Activated CD8-positive, alpha-beta memory T cell treated with anti-CD3 and anti-CD28 coated beads for 24 hours (primary cell): ENCODE data around the gene ANGPTL5.
"Not testable (repeated sequence)": the region's sequence is repeated elsewhere in the genome, so short reads cannot be mapped to it uniquely, and the experiment has no call there.

Experiments used
- DNase-seq: peaks from one replicate; pipeline ENCODE4 v3.0.0-alpha.2; 2020

ANGPTL5 gene

GRCh38 chr11:101916422-101916821, at the start of gene ANGPTL5:
TSS of gene ANGPTL5 (minus strand) at chr11:101916522. CDS start at chr11:101907909, 8,613 bp downstream.
- no peak for DNase-seq

GRCh38 chr11:101964200-101964599, 47.9 kb upstream of the ANGPTL5 start:
- DNase-seq: not testable (repeated sequence)

GRCh38 chr11:101960231-101960630, 43.9 kb upstream of the ANGPTL5 start:
- no peak for DNase-seq

- DNase-seq: no peak
These were observed 39.4 kb upstream of the ANGPTL5 start for GRCh38 chr11:101955701-101956100.

GRCh38 chr11:101955278-101955677, 39.0 kb upstream of the ANGPTL5 start:
- DNase-seq: no peak

GRCh38 chr11:101949680-101950220, 33.4 kb upstream of the ANGPTL5 start:
- no peak for DNase-seq

GRCh38 chr11:101945448-101945847, 29.1 kb upstream of the ANGPTL5 start:
- DNase-seq: no peak

- DNase-seq: no peak
These were observed 28.6 kb upstream of the ANGPTL5 start for GRCh38 chr11:101944923-101945322.

- DNase-seq: no peak
These were observed 24.7 kb upstream of the ANGPTL5 start for GRCh38 chr11:101940901-101941520.

- DNase-seq: no peak
These were observed 15.4 kb upstream of the ANGPTL5 start for GRCh38 chr11:101931692-101932091.

- DNase-seq: no peak
These were observed 13.1 kb upstream of the ANGPTL5 start for GRCh38 chr11:101929294-101929915.

- no peak for DNase-seq
These were observed 7.2 kb upstream of the ANGPTL5 start for GRCh38 chr11:101923554-101923953.

- DNase-seq: no peak
These were observed 4.7 kb upstream of the ANGPTL5 start for GRCh38 chr11:101920992-101921391.

GRCh38 chr11:101917226-101917625, 904 bp upstream of the ANGPTL5 start:
- no peak for DNase-seq

- DNase-seq: no peak
These were observed 481 bp downstream of the ANGPTL5 start for GRCh38 chr11:101915791-101916291.

GRCh38 chr11:101914738-101915426, 1.4 kb downstream of the ANGPTL5 start, which contains the start of gene CEP126:
TSS of gene CEP126 (plus strand) at chr11:101915010. CDS start at chr11:101915285, 275 bp downstream.
- DNase-seq: peak; percentile 98

- no peak for DNase-seq
These were observed 2.0 kb downstream of the ANGPTL5 start for GRCh38 chr11:101914341-101914737.

GRCh38 chr11:101913656-101914055, 2.7 kb downstream of the ANGPTL5 start:
- no peak for DNase-seq

GRCh38 chr11:101912823-101913284, 3.5 kb downstream of the ANGPTL5 start:
- no peak for DNase-seq

GRCh38 chr11:101909087-101909486, 7.2 kb downstream of the ANGPTL5 start:
- no peak for DNase-seq

- DNase-seq: no peak
These were observed 8.5 kb downstream of the ANGPTL5 start for GRCh38 chr11:101907815-101908214.

- no peak for DNase-seq
These were observed 21.8 kb downstream of the ANGPTL5 start for GRCh38 chr11:101894505-101894904.

- DNase-seq: no peak
These were observed 26.6 kb downstream of the ANGPTL5 start for GRCh38 chr11:101889767-101890166.
